GM19099 (cell line): ENCODE data around the gene RALGPS1.

Source experiments
- POLR2A ChIP-seq: IDR thresholded peaks from 3 replicates; pipeline ENCODE4 v1.6.1; 2011; ENCODE audit warnings: low read depth; ENCODE audit not compliant: insufficient read length; ENCODE audit errors: extremely low read depth

Gene RALGPS1

GRCh38 chr9:127187231-127187956, 272.8 kb downstream of the RALGPS1 start:
- TF ChIP-seq POLR2A: no peak

GRCh38 chr9:127188396-127188795, 273.8 kb downstream of the RALGPS1 start:
- no peak for TF ChIP-seq POLR2A

- TF ChIP-seq POLR2A: no peak
Observed at GRCh38 chr9:127189628-127190027, 275.0 kb downstream of the RALGPS1 start.

- TF ChIP-seq POLR2A: no peak
Observed at GRCh38 chr9:127192744-127193143, 278.2 kb downstream of the RALGPS1 start.

GRCh38 chr9:127193483-127193882, 278.9 kb downstream of the RALGPS1 start:
- no peak for TF ChIP-seq POLR2A

GRCh38 chr9:127194881-127195713, 280.5 kb downstream of the RALGPS1 start:
- no peak for TF ChIP-seq POLR2A

GRCh38 chr9:127195976-127196825, 281.6 kb downstream of the RALGPS1 start:
- no peak for TF ChIP-seq POLR2A

GRCh38 chr9:127196826-127197145, 282.2 kb downstream of the RALGPS1 start:
- TF ChIP-seq POLR2A: no peak

GRCh38 chr9:127197186-127197860, 282.7 kb downstream of the RALGPS1 start:
- TF ChIP-seq POLR2A: no peak

GRCh38 chr9:127197861-127198430, 283.4 kb downstream of the RALGPS1 start:
- no peak for TF ChIP-seq POLR2A

GRCh38 chr9:127198587-127198986, 284.0 kb downstream of the RALGPS1 start:
- TF ChIP-seq POLR2A: no peak

GRCh38 chr9:127199001-127199791, 284.6 kb downstream of the RALGPS1 start:
- no peak for TF ChIP-seq POLR2A

GRCh38 chr9:127200106-127200862, 285.7 kb downstream of the RALGPS1 start:
- no peak for TF ChIP-seq POLR2A

GRCh38 chr9:127201071-127201541, 286.5 kb downstream of the RALGPS1 start:
- TF ChIP-seq POLR2A: no peak
